ENCODE results near the gene OSMR.
"Not testable (repeated sequence)": the region's sequence is repeated elsewhere in the genome, so short reads cannot be mapped to it uniquely, and the experiment has no call there.

OSMR gene

GRCh38 chr5:38831909-38832308 lies 13.9 kb upstream of the OSMR start:
- no peak for DNase-seq

- DNase-seq: no peak
These were observed 13.0 kb upstream of the OSMR start for GRCh38 chr5:38832810-38833209.

- DNase-seq: no peak
These were observed 9.9 kb upstream of the OSMR start for GRCh38 chr5:38835887-38836286.

GRCh38 chr5:38837416-38837815 lies 8.4 kb upstream of the OSMR start:
- no peak for DNase-seq

GRCh38 chr5:38837932-38838331 lies 7.9 kb upstream of the OSMR start:
- DNase-seq: no peak

- no peak for DNase-seq
These were observed 2.1 kb upstream of the OSMR start for GRCh38 chr5:38843665-38844064.

GRCh38 chr5:38846379-38847011 lies 683 bp downstream of the OSMR start:
- no peak for DNase-seq

GRCh38 chr5:38847559-38848347 lies 1.9 kb downstream of the OSMR start:
- no peak for DNase-seq

- DNase-seq: no peak
These were observed 2.8 kb downstream of the OSMR start for GRCh38 chr5:38848637-38849036.

- not testable (repeated sequence) for DNase-seq
These were observed 5.8 kb downstream of the OSMR start for GRCh38 chr5:38851640-38852039.

- no peak for DNase-seq
These were observed 8.1 kb downstream of the OSMR start for GRCh38 chr5:38853753-38854470.

GRCh38 chr5:38854907-38855306 lies 9.1 kb downstream of the OSMR start:
- no peak for DNase-seq

- DNase-seq: no peak
These were observed 10.8 kb downstream of the OSMR start for GRCh38 chr5:38856660-38857059.

- no peak for DNase-seq
These were observed 13.0 kb downstream of the OSMR start for GRCh38 chr5:38858839-38859238.

- DNase-seq: not testable (repeated sequence)
These were observed 16.4 kb downstream of the OSMR start for GRCh38 chr5:38861986-38862770.

GRCh38 chr5:38866362-38867031 lies 20.7 kb downstream of the OSMR start:
- DNase-seq: no peak

- no peak for DNase-seq
These were observed 21.2 kb downstream of the OSMR start for GRCh38 chr5:38867032-38867398.

- DNase-seq: no peak
These were observed 21.6 kb downstream of the OSMR start for GRCh38 chr5:38867416-38867815.

GRCh38 chr5:38870595-38870994 lies 24.8 kb downstream of the OSMR start:
- no peak for DNase-seq

GRCh38 chr5:38871058-38871605 lies 25.3 kb downstream of the OSMR start:
- no peak for DNase-seq

GRCh38 chr5:38871790-38872551 lies 26.2 kb downstream of the OSMR start:
- DNase-seq: no peak

GRCh38 chr5:38872826-38873225 lies 27.0 kb downstream of the OSMR start:
- DNase-seq: no peak

All from stimulated activated naive CD4-positive, alpha-beta T cell treated with Interleukin-2 at 50 U/mL for 16 hours (primary cell).